Astrocyte (in vitro differentiated cells and primary cell): ENCODE results near the gene LGALSL.

Experiments used
- EZH2 ChIP-seq: IDR thresholded peaks from 2 replicates; pipeline ENCODE4 v1.6.1; 2012; ENCODE audit warnings: mild to moderate bottlenecking, low read length, inconsistent platforms; ENCODE audit not compliant: insufficient read depth
- TF ChIP-seq, protein P1 (sequence below): IDR thresholded peaks from 2 replicates; pipeline ENCODE4 v1.5.1; 2011; ENCODE audit warnings: low read depth, mild to moderate bottlenecking, inconsistent platforms, low read length, moderate library complexity; ENCODE audit not compliant: insufficient read depth

DNA sequence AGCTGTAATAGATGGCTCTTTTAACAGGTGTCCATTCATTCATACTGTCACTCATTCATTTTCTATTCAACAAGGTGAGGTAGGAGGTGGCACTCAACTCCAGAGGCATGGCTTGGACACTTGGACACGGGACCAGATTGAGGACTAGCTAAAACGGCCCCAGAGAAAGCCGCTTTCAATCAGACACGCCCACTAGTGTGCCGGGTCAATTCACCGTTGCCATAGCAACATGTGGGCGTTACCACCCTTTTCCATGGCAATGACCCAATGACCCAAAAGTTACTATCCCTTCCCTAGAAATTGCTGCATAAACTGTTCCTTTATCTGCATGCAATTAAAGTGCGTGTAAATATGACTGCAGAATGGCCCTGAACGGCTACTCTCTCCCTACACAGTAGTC lies 49.2 kb upstream of the LGALSL start:
- TF ChIP-seq, protein P1, sequence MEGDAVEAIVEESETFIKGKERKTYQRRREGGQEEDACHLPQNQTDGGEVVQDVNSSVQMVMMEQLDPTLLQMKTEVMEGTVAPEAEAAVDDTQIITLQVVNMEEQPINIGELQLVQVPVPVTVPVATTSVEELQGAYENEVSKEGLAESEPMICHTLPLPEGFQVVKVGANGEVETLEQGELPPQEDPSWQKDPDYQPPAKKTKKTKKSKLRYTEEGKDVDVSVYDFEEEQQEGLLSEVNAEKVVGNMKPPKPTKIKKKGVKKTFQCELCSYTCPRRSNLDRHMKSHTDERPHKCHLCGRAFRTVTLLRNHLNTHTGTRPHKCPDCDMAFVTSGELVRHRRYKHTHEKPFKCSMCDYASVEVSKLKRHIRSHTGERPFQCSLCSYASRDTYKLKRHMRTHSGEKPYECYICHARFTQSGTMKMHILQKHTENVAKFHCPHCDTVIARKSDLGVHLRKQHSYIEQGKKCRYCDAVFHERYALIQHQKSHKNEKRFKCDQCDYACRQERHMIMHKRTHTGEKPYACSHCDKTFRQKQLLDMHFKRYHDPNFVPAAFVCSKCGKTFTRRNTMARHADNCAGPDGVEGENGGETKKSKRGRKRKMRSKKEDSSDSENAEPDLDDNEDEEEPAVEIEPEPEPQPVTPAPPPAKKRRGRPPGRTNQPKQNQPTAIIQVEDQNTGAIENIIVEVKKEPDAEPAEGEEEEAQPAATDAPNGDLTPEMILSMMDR, result no peak
- TF ChIP-seq EZH2, result no peak
